Skin of body (tissue), 2 donors: ENCODE measurements around the gene SLC10A6. TPM values are rescaled to one million over a fixed set of nuclear protein-coding genes. Genes with fewer than 3 reads are reported as not detected.

Source experiments
- DNase-seq: peaks from one replicate; lab custom pipeline; 2025; lab: John Stamatoyannopoulos, UW
- total RNA-seq: library from RNA; depleted of rRNA; stranded (reverse); fragments of >200 nt; gene quantifications from one replicate; pipeline ENCODE4 v1.2.3, GENCODE V29; 2014

SLC10A6 gene
- total RNA-seq, 1 donor from 2014 or later: 12.9 TPM

- DNase-seq: no peak
Observed at GRCh38 chr4:86788826-86789225, 60.4 kb downstream of the SLC10A6 start.

- no peak for DNase-seq
Observed at GRCh38 chr4:86778175-86778574, 71.0 kb downstream of the SLC10A6 start.

DNA sequence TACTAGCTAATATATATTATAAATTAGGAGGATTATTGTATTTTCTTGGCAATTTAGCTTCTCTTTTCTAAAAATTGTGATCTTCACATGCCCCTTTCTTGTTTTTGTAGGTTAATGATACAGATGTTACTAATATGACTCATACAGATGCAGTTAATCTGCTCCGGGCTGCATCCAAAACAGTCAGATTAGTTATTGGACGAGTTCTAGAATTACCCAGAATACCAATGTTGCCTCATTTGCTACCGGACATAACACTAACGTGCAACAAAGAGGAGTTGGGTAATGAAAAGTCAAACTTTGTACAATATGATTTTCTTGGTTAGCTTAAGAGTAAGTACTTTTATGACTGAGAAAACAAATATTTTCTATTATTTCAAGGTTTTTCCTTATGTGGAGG is 74.1 kb downstream of the SLC10A6 start:
- DNase-seq: no peak

Other genes starting within 250 kb of the SLC10A6 start
- 1.9 TPM for gene C4orf36, start 43.0 kb upstream of the SLC10A6 start, total RNA-seq
- gene AFF1, start 85.6 kb upstream of the SLC10A6 start, total RNA-seq: 25.4 TPM